ENCODE results near the gene CACNA1F. TPM values are rescaled to one million over a fixed set of nuclear protein-coding genes. Genes with fewer than 3 reads are reported as not detected.

The CACNA1F gene
- total RNA-seq, 2 experiments from 2014 or later = not detected

GRCh38 chrX:49177873-49178480, 55.2 kb downstream of the CACNA1F start:
- ChIA-PET POLR2A (no interaction called here), CTCF (ENCODE audit: unreplicated experiment) (no interaction called here)
- Histone ChIP-seq H3K4me2 (ENCODE audit: low read length) (no peak overlapping the region), H3K4me3 (ENCODE audit: low read depth, low read length, poor library complexity, severe bottlenecking) (no peak overlapping the region), H2AFZ (ENCODE audit: low read length) (no peak overlapping the region), H3K79me2 (ENCODE audit: insufficient read depth, low read depth, low read length) (peaks cover 5% of the 10 kb centered on the region; the same call in 1 of the 2 replicates), H4K20me1 (ENCODE audit: insufficient read depth, low read length) (peaks cover 3% of the 10 kb centered on the region; the same call in 1 of the 2 replicates), H3K36me3 (ENCODE audit: insufficient read depth, low read length) (peaks cover 62% of the 10 kb centered on the region), H3K9me2 (ENCODE audit: insufficient read depth, low read length) (no peaks in the 10 kb centered on the region), H3K4me1 (ENCODE audit: insufficient read depth, low read length, poor library complexity, severe bottlenecking) (peaks cover 6% of the 10 kb centered on the region), H3K27ac (ENCODE audit: low read depth, low read length, poor library complexity, severe bottlenecking) (no peak overlapping the region), H3K9me3 (ENCODE audit: low read length) (no peaks in the 10 kb centered on the region)
- TF ChIP-seq EZH2phosphoT487 (IDR thresholded peaks at IDR 0.05; ENCODE audit: borderline replicate concordance, low read depth, low read length) (no peak), CTCF (conservative IDR thresholded peaks at IDR 0.05; ENCODE audit: low read length) (no peak)
- BruUV-seq (replicated peaks) = no TSS peak
- no peak for DNase-seq (ENCODE audit: low spot score)
- intact Hi-C loops (cut with micrococcal nuclease; ENCODE audit: unreplicated experiment) = no loop called here

GRCh38 chrX:49177338-49177833, 55.8 kb downstream of the CACNA1F start:
- Histone ChIP-seq H3K4me1 (ENCODE audit: insufficient read depth, low read length, poor library complexity, severe bottlenecking) (peaks cover 10% of the 10 kb centered on the region), H3K79me2 (ENCODE audit: insufficient read depth, low read depth, low read length) (peaks cover 7% of the 10 kb centered on the region; the same call in 1 of the 2 replicates), H3K4me2 (ENCODE audit: low read length) (no peak overlapping the region), H3K4me3 (ENCODE audit: low read depth, low read length, poor library complexity, severe bottlenecking) (no peak overlapping the region), H3K36me3 (ENCODE audit: insufficient read depth, low read length) (peaks cover 61% of the 10 kb centered on the region), H3K27ac (ENCODE audit: low read depth, low read length, poor library complexity, severe bottlenecking) (no peak overlapping the region), H3K9me2 (ENCODE audit: insufficient read depth, low read length) (no peaks in the 10 kb centered on the region), H3K9me3 (ENCODE audit: low read length) (no peaks in the 10 kb centered on the region), H4K20me1 (ENCODE audit: insufficient read depth, low read length) (peaks cover 6% of the 10 kb centered on the region; the same call in 1 of the 2 replicates), H2AFZ (ENCODE audit: low read length) (no peak overlapping the region)
- intact Hi-C loops (cut with micrococcal nuclease; ENCODE audit: unreplicated experiment) = no loop called here
- BruUV-seq (replicated peaks) = no TSS peak
- no peak for DNase-seq (ENCODE audit: low spot score)
- ChIA-PET CTCF (ENCODE audit: unreplicated experiment) (no interaction called here), POLR2A (no interaction called here)
- TF ChIP-seq EZH2phosphoT487 (IDR thresholded peaks at IDR 0.05; ENCODE audit: borderline replicate concordance, low read depth, low read length) (no peak), CTCF (conservative IDR thresholded peaks at IDR 0.05; ENCODE audit: low read length) (peak; percentile 55)

Data from OCI-LY7 (cell line).